ENCODE measurements around the gene FOXJ3.

The FOXJ3 gene

DNA sequence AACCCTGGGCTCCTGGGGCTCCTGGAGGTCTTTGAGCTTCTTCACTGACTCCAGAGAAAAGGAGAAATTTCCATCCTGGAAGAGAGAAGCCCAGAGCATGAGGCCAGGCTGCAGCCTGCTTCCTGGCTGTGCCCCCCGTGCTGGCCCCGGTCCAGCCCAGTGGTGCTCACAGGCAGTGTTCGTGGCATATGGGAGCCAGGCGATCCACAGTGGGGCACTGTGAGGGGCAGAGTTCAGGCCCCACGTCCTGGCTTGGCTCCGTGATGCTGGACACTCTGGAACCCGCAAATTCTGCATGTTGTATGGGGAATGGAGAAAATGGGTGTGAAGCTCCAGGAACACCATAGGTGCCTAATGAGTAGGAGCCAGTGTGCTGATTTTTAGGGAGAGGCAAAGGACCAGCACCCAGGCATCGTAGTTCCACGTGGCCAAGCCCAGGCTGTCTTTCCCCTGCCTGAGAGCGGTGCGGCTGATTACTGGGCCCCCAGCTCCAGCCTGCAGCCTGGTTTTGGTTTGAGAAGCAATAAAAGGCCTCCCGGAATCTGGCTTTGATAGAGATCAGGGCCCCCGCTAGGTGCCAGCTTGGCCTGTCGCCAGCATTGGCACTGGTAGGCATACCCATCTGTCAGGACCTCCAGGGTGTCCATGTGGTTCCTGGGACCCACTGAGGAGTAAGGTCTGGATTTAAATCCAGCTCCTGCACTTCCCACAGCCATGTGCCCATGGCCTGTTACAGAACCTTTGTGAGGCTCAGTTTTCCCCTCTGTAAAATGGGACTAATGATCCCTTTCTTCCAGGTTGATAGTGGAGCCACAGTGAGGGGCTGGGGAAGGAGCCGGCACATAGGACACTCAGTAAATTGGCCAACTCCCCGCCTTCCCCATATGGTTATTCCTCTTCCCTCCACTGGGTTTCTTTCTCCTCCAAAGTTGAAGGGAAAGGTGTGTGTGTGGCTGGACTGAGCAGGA, 171.2 kb downstream of the FOXJ3 start:
- no peak for DNase-seq

DNA sequence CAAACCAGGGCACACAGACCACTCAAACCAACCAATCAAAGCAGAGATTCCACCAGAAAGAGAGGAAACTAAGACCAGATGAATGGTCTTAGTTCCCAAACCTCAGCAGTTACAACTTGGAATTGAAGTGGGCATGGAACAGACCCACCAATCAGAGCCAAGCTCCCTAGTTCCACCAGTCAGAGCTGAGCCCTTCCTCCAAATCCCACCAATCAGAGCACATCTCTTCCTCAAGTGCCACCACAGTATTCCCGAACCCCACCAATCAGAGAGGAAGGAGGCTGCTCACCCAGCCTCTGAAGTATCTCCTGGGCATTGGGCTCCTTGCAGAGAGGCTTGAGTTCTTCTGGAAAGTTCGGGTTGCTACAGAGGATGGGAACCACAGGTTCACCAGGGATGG, 171.9 kb downstream of the FOXJ3 start:
- no peak for DNase-seq

DNA sequence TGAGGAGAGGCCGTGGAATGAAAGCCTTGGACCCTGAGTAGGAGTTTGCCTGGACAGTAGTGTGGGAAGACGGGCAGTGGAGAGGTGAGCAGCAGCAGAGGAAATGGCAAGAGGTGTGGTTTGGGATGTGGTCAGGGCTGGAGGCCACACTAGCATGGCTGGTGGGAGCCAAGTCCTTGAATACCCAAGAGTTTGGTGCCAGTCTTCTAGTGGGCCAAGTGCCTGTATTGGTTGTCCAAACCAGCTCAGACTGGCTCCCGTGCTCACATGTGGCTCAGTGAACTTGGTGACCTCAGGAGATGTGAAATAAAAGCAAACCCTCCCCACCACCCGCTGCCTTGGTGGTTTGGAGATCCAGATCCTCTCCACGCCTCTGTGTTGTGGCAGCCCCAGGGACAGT, 172.9 kb downstream of the FOXJ3 start:
- no peak for DNase-seq

DNA sequence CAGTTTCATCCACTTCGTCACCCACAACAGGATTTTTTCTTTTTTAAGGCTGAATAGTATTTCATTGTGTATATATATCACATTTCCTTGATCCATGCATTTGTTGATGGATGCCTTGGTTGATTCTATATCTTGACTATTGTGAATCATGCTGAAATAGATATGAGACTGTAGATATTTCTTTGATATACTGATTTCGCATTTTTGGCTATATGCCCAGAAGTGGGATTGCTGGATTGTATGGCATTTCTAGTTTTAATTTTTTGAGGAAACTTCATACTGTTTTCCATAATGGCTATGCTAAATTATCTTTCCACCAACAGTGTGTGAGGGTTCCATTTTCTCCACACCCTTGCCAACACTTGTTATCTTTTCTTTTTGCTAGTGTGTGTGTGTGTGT, 176.8 kb downstream of the FOXJ3 start:
- DNase-seq = no peak

DNA sequence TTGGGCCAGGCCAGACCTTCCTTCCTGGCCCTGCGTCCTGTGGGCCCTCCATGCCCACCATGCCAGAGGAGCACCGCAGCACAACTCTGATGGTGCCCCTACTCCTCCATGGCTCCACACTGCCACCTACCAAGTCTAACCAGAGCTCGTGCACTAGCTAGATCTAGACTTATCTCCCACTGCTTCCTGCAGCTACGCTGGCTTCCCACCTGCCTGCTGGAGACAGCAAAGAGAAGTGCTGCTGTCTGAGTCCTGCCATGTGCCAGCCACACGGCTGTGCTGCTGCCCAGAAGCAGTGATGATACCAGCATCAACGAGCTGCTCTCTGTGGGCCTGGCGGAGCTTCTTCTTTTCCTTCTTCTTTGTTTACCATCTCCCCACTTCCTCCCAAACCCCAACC, 177.4 kb downstream of the FOXJ3 start:
- peak in 1 of 2 donors; percentile 14 for DNase-seq

DNA sequence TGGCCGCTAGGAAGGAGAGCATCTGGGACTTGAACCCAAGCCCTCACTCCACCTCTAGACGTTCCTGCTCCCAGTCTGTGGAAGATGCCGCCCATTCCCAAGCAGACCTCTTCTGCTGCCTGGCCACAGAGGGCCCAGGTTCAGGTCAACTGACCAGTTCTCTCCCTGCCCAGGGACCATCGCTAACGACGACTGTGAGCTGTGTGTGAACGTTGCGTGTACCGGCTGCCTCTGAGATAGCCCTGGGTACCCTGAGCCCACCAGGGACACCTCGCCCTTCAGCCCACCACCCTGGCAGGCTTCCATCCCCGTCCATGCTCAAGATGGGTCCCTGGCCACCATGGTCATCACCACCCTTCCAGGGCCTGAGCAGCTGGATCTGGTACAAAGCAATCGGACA, 179.7 kb downstream of the FOXJ3 start:
- DNase-seq = no peak

DNA sequence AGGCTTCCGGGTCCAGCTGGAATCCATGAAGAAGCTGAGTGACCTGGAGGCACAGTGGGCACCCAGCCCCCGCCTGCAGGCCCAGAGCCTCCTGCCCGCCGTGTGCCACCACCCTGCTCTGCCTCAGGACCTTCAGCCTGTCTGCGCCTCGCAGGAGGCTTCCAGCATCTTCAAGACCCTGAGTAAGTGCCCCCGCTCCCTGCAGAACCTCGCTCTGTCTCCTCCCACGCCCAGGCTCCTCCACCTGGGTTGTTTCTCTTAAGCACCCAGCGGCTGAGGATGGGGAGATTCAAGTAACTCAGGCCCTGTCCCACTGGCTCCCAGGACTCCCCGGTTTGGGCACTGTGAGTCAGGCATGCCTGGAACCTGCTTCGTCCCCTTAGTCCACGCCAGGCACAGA, 180.3 kb downstream of the FOXJ3 start:
- no peak for DNase-seq

DNA sequence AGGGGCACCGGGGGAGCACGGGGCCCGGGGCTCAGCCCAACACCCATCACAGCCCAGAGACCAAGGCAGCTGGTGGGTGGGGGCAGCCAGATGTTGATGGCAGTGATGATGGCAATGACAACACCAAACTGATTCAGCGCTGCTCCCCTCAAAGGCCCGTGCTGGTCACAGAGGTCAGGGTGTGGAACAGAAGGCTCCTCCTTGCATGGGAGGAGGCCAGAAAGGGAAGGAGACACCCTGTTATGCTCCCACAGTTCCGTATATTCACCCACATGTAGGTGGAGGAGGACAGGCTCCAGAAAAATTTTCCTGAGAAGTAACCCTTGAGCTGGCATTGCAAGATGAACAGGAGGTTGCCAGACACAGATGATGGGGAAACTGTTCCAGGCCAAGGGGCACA, 181.4 kb downstream of the FOXJ3 start:
- no peak for DNase-seq

DNA sequence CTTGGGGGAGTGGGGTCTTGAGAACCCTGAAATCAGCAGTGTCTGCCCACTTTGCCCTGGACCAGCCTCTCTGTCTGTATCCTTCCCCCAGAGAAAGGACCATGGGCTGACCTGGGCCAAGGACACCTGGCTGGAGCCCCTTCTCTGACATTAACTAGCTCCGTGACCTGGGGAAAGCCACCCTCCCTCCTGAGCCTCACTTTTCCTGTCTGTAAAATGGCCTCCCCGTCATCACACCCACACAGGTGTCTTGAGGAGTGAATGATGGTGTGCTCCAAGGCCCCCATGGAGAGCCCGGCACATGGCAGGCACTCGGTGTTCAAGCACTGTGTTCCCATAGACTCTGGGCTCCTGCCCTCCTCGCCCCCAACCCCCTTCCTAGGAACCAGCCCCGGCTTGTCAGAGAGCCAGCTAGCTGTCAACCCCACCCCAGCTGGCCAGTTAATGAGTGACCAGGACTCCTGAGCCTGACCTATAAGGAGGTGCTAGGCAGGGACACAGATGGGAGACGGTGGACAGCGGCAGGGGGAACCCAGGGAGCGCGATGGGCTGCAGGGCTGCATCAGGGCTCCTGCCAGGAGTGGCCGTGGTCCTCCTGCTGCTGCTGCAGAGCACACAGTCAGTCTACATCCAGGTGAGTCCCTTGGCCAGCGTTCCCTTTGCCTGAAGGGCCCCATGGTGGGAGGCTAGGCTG, 182.0 kb downstream of the FOXJ3 start, which contains the start of gene GUCA2B:
GUCA2B (plus strand) TSS at position 504 of the 694 bp plus-strand sequence; CDS start at position 545, 41 bp downstream.
- no peak for DNase-seq

DNA sequence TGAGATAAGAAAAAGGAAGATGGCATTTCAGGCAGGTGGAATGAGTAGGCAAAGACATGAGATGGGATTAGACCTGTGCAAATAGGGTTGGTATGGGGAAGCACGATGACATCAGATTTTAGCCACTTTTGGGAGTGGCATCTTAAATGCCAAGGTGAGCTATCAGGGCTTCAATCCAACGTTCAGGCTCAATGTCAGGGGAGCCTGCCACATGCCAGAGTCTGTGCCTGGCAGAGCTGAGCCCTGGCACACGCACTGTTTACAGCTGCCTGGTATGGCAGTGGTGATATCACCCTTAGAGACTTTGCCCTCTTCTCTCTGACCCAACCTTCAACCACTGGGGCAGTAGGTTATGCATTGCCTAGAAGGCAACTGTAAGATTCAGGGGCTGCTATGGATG, 182.9 kb downstream of the FOXJ3 start:
- DNase-seq = no peak

DNA sequence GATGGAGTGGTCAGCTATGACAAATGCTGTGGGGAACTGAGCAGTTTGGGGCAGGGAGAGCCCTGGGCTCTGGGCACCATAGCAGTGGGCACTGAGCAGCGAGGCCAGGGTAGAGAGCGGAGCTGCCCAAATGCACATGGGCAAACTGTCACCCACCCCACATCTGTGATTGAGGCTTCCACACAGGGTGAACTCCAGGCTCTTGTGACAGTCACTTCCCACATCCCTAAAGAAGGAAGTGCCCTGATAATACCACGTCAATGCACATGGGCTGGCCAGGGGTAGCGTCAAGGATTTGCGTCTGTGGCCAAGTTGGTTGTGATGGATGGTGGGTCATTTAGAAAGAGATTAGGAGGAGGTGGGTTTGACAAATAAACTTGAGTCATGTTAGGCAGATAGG, 184.4 kb downstream of the FOXJ3 start:
- DNase-seq = no peak

DNA sequence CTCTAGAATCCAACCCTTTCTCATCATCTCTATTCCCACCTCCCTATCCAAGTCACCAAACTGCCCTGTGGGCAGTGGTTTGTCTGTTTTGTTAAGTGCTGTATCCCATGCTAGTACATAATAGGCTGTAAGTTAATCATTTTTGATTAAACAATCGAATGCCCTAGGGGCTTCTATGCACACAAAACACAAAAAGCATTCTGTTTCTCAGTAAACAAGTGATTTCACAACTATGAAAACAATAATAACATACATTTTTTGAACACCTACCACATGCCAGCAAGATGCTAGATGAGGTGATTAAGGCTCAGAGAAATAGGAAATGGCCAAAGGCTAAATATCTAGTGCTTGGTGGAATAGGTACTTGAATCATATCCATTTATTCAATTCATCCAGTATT, 186.9 kb downstream of the FOXJ3 start:
- DNase-seq = no peak

DNA sequence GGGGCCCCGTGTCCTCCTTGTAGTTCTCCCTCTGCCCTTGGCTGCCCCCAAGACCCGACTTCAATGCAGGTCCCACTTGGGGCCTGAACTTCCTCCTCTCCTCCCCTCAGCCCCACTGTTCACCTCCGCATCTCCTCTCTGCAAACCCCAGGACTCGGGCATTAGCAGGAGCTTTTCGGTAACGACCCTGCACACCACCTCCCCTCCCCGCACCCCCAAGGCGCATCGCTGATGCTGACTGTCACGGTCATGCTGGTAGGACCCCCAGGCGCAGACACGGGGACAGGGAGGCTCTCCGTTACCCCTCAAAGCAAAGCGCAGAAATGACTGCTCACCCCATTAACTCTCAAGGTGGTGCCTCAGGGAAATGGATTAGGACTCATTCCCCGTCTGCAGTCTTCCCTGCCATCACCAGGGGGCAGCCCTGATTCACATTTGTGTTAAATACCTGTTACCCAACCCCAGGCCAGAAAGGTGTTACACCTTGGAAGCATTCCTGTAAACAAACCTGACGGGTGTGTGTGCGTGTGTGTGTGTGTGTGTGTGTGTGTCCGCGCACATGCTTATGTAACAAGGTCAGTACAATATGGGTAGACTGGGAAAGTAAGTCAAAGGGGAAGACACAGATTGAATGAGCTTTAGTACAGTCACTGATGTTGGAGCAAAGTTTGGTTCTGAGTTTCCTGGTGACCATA, 188.3 kb downstream of the FOXJ3 start:
- peak; percentile 55 to 68 for DNase-seq

DNA sequence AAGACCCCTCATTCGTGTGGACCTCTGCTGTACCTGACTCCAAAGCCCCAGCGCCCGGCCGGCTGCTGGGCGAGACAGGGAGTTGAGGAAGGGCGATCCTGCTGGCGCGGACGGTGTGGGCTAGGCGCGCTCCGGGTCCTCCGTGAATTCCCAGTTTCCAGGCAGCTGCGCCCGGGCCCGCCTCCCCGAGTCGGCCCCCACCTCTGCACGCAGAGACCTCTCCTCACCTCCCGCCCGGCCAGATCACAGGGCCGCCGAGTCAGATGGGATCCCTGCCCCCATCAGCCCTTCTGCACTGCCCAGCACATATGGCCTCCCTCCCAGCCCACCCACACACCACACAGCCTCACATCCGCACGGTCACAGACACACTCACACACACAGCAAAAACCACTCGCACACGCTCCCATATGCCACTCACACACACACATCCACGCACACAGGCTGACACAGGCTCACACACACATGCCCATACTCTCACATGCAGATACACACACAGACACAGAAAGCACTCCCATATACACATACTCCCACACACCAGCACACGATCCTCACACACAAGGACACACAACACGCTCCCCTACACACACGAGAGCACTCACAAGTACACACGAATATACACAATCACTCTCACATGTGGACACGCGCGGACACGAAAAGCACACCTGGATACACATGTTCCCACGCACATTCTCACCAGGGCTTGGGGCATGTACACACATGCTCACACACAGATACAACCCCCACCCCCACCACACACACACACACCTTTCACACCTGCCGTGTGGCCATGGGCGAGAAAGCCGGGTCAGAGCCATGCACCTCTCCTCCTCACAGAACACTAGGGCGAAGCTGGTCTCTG, 189.0 kb downstream of the FOXJ3 start:
- DNase-seq = no peak

DNA sequence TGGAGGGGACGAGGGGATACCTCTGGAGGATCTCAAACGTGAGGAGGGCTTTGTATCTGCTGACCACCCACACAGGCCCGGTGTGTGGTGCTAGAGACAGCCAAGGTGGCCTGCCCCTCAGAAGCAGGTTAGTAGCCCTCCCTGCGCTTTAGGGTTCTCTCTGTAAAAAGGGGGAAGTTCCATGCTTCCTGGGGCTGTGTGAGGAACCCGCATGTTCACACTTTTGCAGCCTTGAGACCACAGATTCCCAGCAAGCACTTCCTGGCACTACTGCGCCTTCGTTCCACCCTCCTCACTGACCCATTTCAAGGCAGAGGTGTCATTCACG, 189.7 kb downstream of the FOXJ3 start:
- no peak for DNase-seq

DNA sequence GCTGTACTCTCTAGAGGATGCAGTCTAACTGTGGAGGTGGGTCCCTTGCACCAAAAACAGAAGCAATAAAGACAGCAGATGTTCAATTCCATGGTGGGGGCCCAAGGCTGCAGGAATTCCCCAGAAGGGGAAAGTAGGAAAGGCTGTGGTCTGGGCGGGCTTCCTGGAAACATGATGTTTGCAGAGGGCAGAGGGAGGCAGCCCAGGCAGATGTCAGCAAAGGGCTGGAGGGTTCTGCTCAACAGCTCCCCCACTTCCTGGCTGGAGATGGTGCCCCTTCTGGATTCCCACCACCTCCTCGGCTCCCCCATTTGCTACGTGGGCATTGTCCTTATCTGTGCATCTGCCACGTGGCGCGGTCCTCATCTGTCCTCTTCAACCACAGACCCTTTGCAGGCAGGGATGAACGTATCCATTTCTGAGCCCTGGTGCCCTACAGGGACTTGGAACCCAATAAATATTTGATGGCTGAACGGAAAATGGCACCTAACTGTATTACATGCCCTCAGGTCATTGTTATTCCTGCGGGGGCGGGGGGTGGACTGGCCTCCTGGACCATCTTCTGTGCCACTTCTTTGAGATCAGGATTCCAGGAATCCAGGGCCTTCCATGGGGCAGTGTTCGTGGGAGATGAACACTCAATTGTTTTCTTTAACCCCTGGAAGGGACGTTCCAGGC, 190.2 kb downstream of the FOXJ3 start:
- DNase-seq = no peak

DNA sequence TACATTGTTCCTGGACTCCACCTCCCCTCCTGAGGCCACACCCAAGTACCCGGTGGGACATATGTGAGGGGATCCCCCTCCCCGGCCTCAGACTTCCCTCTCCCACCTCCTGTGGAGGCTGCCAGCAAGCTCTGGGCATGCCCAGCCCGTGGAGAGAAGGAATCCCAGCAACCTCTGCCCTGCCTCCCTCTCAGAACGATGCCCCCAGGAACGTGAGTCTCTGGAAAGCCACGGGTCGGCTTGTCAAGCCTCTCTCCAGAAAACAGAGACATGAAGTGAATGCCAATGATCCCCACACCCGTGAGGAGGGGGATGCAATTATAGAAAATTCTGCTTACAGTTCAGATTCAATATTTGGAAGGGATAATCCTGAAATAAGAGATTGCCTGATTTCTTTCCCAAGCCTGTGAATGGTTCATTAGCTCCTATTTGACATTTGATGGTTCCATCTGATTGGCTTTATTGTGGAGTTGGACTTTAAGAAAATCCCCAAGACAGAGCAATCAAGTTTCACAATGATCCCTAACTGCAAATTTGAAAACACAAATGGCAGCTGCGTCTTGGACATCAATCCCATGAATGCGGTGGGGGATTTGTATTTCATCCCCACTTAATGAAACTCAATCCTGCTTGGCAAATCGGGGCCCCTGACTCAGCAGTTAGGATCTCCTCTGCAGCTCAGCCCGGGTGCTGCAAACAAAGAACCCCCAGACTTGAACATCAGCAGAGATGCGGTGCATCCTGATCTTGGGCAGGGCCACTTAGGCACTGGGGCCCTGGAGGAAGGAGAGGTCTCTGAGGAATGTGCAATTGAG, 190.9 kb downstream of the FOXJ3 start:
- no peak for DNase-seq

DNA sequence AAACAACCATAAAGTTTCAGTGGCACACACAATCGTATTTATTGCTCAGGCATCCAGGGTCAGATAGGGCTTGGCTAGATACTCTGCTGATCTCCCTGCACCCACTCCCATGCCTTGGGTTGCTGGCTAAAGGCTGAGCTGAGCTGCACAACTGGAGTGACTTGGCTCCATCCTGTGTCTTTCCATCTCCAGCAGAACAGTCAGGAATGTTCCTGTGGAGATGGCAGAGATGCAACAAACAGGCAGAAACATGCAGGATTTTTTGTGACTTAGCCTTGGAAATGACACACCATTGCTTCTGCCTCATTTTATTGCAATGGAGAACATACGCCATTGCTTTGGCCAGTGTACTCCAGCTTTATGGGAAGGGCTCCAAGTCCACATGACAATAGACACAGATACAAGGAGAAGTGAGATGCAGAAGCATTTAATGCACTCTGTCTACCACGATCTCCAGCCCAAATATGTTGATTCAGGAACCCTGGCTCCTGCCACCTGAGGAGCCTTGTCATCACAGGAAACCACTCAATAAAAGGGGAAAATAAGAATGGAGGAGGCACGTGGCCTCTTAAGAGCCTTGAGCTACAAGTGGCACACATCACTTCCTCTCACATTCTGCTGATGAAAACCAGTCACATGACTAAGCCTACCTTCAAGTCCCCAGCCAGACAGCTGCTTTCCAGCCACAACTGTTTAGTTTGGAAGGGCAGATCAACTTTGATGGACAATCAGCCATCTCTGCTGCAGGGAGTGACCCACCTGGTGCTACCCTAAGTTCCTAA, 191.9 kb downstream of the FOXJ3 start:
- DNase-seq = no peak

DNA sequence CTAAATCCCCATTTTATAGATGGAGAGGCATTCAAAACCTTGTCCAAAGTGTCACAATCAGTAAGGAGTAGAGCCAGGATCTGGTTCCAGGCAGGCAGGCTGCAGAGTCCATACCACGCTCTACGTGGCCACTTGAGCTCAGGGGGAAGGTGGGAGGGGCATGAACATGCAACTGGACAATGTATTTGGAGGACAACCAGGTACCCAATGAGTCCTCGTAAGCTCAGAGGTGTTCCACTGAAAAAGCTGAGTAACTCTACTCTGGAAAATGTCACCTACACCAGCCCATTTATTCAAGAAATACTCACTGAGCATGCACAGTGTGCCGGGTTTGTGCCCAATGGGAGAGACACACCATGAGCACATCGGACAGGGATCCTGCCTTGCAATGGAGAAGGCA, 193.1 kb downstream of the FOXJ3 start:
- DNase-seq = no peak

DNA sequence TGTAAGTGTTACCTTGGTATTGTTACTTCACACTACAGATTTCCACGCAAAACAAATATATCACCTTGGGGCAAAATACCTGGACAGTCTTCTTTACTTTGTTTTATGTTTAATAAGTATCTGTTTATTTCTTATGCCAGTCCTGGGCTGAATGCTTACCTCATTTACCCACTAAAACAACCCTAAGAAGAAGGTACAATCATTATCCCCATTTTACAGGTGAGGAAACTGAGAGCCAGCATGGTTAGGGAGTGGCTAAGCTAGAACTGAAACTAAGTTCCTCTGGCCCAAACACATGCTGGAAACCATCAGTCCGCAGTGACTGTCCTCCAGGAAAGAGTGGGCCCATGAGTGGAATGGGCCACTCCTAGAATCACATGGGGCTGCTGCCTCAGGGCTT, 194.8 kb downstream of the FOXJ3 start:
- no peak for DNase-seq
